NCI-H82 treated with DMSO at 0.1 percent for 48 hours (cell line): ENCODE data around the gene SEPTIN8.
A peak's percentile ranks its signal among the peaks of the same experiment; 100 is the strongest.

Source experiments
- DNase-seq: peaks from one replicate; lab custom pipeline; 2025; ENCODE audit not compliant: unreplicated experiment; lab: John Stamatoyannopoulos, UW

The SEPTIN8 gene

DNA sequence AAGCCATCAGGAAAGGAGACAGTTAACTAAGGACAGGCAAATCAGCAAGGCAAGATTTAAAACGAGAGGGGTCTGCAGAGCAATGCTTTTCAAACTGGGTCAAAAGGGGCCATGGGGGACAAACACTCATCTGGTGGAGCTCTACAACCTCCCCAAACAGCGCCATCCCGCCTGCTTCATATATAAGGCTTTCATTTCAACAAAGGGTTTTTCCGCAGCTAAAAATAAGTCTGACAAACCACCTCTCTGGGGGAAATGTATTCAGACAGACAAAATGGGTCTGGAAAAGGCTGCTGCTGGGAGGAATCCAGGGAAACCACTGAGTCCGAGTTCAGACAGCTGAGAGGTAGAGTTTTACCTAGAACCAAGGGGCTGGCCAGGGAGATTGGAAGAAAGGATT lies 8.3 kb upstream of the SEPTIN8 start:
- DNase-seq: no peak

DNA sequence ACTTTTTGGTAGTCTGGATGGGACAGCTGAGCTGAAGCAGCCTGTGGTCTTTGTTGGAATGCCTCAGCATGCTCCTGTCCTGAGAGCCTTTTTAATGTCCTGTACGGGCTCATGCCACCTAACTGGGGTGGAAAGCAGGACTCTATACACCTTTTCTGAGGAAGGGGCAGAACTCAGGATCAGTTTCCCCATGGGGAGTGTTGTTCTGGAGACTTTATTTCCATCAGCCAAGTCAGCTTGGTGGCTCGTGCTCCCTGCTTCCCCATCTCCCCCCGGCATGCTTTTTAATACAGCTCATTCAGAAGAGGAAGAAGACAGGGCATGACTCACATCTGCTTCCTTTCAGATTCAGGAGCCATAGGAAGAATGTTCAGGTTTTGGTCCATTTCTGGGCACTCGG lies 5.1 kb upstream of the SEPTIN8 start:
- DNase-seq: no peak

DNA sequence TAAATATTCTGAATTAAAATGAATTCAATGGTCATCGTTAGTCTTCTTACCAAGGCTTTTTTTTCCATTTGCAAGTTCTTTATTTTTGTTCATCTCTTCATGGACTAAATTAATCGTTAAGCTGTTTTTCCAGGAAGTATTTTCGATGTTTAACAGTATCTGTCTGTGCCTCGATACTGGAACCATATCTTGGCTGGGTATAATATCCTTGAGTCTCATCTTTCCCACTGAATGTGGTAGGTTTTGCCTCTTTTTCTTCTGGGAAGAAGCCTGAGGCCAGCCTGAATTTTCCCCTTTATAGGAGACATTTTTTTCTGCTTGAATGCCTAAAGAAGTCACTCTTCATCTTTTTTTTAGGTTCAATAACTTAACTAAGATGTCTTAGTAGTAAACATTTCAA lies 4.0 kb upstream of the SEPTIN8 start:
- no peak for DNase-seq

DNA sequence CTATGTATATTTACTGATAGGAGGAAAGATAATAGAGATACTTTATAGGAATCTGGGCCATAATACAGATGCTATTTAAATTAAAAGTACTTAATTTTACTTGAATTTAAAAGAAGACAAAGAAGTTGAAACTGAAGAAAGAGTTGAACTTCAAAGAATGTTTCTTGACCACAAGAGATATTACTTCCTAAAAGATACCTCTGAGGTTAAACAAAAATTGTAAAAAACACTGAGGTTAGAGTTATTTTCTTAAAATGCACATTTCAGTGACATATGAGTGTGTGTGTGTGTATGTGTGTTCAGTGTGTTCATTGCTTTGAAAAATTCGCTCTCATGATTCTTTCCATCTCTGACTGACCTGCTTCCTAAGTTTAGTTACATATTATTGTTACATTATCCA lies 3.5 kb upstream of the SEPTIN8 start:
- no peak for DNase-seq

DNA sequence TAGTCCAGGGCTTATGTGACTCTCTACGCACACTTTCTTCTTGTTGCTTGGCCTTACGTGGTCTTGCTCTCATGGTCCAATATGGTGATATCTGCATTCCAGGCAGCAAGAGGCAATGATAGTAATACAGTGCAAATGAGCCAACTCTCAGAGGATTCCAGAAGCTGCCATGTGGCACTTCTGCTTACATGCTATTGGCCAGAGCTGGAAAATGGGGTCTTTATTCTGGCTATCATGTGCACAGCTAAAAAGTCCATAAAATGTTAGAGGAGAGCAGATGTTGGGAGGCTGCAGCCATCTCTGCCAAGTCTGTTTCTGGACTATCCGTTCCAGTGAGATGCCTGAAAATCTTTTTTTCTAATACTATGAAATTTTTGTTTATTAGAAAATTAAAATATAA lies 2.9 kb upstream of the SEPTIN8 start:
- DNase-seq: no peak

DNA sequence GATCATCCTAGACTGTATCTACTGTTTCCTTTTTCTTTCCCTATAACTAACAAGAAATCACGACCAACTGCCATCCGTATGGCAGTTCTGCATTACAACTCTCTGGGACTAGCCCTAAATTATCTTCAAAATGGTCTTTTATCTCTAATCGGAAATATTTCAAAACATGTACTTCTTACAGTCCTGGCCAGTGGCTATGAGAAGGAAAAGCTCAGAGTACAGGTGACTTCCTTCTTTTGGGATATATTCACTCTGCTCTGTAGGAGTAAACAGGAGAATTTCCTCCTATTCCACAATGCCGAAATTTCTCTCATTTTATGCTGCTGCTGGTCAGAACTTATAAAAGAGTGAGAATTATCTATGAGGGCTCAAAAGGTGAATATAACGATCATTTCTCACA lies 1.8 kb upstream of the SEPTIN8 start:
- DNase-seq: no peak

DNA sequence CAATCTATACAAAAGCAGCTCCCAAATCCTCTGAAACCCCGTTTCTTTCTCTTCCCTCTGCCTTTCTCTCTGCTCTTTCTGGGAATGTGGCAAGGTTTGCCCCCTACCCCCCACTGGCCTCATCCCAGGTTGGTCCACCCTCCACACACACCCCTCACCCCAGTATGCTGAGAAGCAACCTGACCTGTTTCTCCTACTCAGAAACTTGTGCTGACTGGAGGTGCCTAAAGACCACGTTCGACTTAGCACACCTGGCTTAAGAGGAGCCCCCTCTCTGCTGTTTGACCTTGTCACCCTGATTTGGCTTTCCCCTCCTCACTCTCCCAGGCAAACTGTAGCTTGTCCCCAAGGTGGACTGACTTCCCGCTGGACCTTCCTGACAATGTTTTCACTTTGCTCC lies 1.1 kb upstream of the SEPTIN8 start:
- no peak for DNase-seq

DNA sequence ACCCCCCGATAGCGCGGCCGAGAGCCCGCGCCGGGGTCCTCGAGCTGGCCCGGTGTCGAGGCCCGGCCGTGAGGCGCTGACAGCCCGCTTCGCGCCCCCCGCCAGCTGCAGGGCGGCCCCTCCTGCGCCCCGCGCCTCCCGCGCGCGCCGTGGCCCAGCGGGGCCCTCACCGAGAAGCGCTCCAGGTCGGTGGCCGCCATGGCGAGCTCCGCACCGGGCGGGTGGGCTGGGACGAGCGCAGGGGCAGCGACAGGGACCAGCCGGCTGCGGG lies 166 bp downstream of the SEPTIN8 start:
- DNase-seq: no peak

DNA sequence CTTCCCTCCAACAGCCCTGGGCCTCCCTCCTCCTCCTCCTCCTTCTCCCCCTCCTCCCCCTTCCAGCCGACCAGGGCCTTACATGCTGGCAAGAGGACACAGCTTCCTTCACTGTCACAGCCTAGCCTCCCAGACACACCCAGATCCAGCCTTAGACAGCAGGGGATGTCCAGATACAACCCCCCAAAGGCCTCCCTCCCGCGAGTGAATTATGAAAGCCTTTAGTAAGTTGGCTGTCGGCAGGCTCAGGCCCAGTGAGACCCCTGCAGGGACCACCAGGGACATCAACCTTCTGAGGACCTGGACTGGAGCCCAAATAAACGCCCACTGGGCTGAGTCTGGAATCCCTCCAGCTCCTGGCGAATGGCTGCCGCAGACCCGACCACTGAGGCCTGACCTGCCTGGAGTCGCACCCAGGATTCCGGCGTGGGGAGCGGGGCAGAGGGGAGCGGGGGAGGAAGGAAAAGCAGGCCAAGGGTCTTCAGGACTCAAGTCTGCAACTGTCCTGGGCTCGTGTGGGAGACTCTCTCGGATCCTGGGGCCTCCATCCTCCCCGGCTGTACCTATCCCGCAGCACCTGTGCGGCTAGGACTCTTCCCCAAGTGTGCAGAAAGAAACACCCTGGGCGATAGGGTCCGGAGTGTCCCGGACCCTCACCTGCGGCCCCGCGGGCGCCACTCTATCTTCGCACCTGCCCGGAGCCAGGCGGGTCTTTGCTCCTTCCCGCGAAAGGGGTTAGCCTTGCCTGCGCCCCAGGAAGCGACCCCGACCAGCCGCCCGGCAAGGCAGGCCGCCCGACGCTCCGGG lies 705 bp downstream of the SEPTIN8 start:
- no peak for DNase-seq

DNA sequence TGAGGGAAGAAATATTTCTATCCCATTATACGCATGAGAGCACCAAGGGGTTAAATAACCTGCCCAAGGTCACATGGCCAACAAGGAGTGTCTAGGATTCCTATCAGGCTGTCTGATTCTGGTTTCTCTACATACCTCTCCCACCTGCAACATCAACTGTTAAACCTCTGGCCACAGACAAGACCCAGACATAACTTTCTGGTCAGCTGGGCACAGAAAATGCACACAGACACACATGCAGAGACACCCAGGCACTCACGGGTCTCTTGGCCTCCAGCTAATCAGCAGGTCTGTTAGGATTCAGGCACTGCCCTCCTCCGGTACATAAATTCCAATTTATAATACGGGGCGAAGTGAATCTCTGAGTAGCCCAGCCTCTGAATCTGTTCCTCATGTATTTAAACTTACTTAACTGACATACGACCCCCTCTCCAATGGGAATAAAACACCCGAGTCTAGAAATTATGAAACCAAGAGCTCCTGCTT lies 1.5 kb downstream of the SEPTIN8 start:
- no peak for DNase-seq

DNA sequence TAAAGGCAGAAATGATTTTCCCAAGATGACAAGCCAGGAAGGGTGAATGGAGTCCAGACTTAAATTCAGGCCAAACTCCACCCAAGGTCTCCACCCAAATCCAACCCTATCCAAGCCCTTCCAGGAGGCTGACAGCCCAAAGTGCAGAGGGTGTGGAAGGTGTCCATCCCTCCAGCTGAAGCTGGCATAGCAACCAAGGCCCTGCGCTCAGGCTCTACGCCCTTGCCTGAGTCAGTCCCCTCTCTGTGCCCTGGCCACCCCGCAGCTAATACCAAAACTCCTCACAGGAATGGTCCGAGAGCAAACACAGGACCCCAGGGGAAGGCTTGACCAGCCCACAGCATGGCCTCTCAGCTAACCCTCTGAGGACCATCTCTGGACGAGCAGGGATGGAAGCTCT lies 2.1 kb downstream of the SEPTIN8 start:
- no peak for DNase-seq

DNA sequence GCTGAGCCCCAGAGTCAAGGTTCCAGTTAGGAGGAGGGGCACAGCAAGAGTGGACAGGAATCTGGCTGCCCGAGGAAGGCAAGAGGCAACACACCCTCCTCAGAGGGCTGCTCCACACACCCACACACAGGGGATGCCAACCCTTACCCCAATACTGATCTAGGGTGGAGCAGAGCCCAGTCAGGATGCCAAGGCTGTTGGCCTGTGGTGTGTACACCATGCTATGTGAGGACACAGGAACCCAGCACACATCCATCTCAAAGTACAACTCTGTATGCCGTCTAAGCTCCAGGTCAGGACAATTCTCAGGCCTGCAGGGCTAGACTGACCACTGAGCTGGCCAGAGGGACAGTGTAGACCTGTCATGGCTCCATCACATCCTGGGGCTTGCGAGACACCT lies 2.6 kb downstream of the SEPTIN8 start:
- no peak for DNase-seq

DNA sequence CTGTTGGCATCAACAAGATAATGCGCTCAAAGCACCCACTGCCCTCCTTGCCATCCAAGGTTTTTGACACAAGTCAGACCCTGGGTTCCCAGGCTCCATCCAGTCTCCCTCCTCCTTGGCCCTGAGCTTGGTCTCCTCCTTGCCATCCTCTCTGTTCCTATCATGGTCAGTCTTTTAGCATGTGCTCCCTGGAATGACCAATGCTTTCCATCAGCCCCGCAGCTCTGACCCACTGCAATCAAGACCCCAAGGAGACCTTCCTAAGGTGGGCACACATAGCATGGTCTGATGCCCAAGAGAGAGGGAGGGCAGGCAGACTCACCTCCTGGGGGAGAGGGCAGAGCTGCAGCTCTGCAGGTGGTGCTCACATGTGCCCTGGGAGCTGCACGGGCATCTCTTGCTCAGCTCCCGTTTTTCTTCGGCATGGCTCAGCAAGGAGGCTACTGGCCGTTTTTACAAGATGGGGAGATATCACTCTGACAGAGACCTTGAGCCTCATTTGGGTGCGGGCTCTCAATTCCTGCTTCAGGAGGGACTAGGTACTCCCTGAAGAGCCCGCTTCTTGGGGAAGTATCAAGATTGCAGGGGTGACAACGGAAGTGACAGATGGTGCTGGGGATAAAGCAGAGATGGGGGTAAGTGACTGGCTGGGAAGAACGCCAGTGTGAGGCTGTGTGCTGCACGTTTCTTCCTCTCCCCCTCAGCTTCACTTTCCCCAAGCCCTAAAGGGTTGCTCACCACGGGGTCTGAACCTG lies 3.3 kb downstream of the SEPTIN8 start:
- peak; percentile 66 for DNase-seq

DNA sequence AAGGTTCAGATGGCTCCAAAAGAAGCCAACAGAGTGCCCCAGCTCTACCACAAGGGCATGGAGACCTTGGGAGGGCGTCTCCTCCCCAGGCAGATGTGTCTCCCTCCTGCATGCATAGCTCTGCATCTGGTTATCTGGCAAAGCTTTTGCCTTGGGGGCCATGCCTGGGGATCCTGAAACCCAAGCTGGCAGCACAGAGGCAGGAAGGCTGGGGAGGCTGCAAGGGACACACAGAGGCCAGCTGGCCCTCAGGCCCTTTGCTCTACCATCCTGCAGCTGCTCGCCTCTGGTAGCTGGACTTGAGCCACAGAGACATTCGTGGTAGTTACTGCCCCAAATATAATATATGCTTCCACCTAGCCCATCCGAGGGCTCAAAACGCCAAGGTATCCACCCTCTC lies 3.9 kb downstream of the SEPTIN8 start:
- no peak for DNase-seq

DNA sequence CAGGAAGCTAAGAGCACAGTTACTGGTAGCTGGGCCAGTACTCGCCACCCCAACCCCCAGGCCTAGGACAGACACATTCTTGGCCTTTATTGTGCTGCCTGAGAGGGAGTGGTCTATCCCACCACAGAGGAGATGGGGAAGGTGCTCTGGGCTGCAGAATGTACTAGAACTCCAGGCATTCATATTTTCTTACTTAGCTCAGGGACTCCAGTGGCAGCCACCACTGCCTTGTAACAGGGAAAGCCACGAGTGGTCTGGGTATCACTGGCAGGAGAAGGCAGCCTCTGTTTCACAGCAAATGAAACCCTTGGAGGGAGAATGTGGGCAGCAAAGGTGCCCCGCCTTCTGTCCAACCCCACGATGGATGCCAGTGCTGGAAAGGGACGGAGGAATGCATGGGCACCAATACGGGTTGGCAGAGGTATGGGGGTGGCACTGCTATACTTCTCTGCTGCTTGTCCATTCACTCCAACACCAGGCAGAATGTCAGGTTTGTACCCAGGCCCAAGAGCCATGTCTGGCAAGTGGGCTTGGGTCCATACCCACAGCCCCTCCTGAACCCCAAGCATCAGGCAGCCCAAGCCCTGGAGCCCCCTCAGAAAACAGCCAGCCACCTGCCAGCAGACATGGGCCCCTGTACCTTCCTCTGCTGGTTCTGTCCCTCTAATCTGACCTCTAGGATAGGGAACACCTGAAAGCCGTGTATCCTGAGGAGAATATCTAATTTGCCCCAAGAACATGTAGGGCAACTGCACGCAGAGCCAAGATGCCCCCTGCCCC lies 4.6 kb downstream of the SEPTIN8 start:
- no peak for DNase-seq

DNA sequence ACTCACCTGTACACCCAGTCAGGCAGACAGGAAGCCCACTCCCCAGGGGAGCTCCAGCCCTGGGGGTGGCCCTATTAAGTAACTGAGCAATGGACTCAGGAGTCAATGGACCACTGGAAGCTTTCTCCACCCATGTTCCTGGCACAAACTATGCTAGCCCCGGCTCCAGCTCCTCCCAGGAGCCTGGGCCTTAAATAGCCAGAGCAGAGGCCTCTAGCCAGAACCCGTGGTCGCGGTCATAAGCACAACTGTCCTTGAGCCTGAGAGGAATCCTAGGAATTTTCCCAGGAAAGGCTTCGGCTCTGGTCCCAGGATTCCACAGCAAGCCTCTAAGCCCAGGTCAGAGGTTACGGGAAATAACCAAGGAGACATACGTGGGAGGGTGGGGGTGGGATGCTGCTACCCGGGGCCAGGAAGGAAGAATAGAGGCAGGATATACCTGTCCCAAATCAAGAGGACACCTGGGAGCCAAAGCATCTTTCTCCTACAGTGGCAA lies 5.5 kb downstream of the SEPTIN8 start:
- DNase-seq: no peak

DNA sequence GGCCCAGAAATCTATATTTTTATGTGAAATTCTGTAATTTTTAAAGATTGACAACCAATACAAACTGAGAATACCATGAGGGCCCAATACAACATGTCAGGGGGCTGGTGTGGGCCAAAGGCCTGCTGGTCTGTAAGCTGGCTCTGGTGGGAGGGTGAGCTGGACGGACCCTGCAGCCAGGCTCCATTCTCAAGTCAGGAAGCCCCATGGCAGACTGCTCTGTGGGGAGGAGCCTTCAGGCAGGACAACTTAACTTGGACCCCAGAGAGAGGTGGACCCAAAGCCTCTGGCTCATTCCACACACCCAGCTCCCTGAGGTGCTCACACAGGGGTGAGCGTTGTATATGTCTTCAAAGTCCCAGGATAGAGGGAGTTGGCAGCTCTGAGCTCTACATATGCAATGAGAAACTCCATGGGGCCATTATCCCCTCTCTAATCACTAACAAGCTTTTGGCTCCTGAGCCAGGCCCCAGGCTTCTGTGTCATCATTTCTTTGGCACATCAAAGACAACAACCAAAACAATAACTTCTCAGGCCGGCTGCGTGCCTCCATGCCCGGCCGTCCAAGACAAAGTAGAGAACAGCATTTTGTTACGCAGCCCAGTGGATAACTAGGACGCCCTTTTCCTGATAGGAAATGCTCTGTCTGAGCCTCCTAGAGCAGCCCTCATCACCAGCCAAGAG lies 6.4 kb downstream of the SEPTIN8 start:
- DNase-seq: no peak

DNA sequence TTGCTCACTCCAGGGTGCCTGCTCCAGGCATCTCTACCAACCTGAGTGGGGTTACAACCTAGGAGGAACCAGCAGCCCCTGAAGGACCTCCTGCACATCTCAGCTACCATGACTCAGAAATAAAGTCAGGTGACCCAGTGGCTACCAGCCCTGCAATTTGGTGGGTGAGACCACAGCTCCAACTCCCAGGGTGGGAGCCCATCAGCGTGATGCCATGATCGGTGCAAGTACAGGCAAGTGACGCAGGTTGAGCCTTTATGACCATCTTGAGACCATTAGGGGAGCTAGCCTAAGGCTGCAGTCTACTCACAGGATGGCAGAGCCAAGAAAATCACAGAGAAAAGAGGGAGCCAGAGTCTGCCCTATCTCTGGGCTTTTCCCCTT lies 8.6 kb downstream of the SEPTIN8 start:
- DNase-seq: no peak

DNA sequence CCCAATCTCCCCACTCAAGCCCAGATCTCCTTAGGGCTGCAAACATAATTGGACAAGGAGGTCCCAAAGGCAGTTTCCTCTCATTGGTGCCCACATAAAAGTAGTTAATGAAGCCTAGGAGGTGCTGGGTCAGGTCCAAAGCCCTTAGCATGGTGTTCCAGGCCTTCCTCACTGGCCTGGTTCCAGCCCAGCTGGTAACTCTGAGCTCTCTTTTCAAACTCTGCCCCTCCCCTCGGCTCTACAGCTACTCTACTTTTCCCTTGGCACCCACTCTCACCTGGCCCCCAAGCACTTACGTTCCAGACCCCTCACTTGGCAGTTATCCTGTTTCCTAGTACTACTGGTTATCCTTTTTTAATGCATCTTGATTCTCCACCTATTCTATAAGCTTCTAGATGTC lies 9.9 kb downstream of the SEPTIN8 start:
- DNase-seq: no peak

DNA sequence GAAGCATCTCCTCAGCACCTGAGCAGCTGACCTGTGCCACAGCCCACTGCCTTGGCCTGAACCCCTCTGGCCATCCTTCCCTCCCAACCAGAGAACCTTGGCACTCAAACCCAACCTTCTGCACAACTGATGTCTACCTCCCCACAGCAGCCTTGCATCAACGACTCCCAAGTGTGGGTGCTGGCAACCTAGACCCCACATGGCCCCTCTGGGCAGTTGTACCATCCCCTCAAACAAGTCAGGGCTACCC lies 10.3 kb downstream of the SEPTIN8 start:
- no peak for DNase-seq

DNA sequence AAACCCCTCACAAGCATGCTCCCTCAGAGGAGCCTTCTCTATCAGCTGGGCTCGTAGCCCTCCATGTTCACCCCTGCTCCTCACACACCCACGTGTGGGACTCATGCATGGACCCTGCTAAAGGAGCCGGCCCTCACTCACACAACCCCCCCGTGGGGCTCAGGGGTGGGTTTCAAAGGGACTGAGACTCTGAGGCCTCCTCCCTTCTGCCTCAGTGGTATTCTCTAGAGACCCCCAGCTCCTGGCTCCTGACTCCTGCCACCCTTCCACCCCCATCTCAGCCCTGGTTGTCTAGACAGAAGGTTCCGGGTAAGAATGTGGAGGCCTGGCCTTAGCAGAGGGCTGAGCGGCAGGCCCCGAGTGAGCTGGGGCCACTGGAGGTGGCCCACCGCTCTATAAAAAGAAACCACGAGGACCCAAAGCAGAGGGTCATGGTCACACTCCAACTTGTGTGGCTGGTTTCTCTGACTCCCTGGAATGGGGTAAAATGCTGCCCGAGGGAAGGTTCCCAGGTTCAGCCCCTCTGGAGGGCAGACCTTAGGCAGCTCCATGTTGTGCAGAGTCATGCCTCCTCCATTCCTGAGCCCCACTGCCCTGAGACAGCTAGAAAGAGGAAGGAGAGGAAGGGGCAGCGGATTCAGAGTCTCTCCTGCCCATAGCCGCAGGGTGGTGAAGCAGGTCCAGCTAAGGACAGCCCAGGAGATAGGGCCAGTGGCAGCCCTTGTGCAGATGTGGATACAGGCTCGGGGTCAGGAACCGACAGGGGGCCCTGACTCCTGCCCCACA lies 10.8 kb downstream of the SEPTIN8 start:
- no peak for DNase-seq
